GM06990 (cell line): ENCODE results near the gene TMEM86A.

ENCODE experiments used
- DNase-seq: peaks from one replicate; pipeline ENCODE4 v3.0.0-alpha.2; 2011; ENCODE audit not compliant: insufficient read length; ENCODE audit errors: extremely low read depth
- H3K27me3 ChIP-seq: replicated peaks from 2 replicates; pipeline ENCODE4 v1.6.0; 2011; ENCODE audit warnings: low read length; ENCODE audit not compliant: control insufficient read depth, insufficient read depth
- H3K36me3 ChIP-seq: 2 replicates; pipeline ENCODE4 v1.5.1; 2011; ENCODE audit warnings: low read length; ENCODE audit not compliant: control insufficient read depth, insufficient read depth
- H3K4me3 ChIP-seq: replicated peaks from 2 replicates; pipeline ENCODE4 v1.5.1; 2011; ENCODE audit warnings: low read depth, mild to moderate bottlenecking, control low read depth, low read length
- TF ChIP-seq, protein P1 (sequence below): IDR thresholded peaks from 2 replicates; pipeline ENCODE4 v1.5.1; 2011; ENCODE audit warnings: low read length, control low read depth, mild to moderate bottlenecking, inconsistent platforms; ENCODE audit not compliant: insufficient read depth, poor library complexity, severe bottlenecking

Gene TMEM86A

DNA sequence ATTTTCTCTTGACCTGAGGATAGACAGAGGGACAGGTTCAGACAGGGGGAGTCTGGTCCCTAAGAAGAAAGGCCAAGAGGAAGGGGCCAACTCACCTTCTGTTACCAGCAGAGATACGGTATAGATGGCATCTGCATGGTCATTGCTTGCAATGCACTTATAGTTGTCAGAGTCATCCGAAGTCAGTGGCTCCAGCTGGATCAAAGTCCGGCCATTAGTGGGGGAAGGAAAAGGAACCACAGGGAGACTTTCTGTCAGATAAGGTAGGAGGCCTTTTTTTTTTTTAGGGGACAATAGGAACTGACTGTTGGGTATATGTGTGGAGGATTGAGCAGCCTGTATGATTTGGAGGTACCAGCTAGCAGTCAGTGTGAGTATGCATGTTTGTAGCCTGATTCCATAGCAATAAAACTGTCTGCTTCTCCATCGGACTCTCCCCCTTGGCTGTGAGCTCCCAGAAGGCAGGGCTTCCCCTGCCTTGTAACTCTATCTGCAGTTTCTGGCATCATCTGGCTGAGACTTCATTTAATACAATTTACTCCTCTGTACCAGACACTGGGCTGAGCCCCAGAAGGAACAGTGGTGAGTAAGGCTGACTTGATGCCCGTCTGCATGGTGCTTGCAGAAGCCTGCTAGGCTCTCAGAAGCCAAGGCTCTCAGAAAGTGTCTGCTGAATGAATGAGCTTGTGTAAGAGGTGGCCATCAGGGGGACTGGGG, 21.7 kb downstream of the TMEM86A start:
- DNase-seq, result no peak
- Histone ChIP-seq H3K36me3 (no peaks in the 10 kb centered on the region), H3K27me3 (no peaks in the 10 kb centered on the region; the same call in none of the 2 replicates), H3K4me3 (no peak overlapping the region)
- TF ChIP-seq, protein P1, sequence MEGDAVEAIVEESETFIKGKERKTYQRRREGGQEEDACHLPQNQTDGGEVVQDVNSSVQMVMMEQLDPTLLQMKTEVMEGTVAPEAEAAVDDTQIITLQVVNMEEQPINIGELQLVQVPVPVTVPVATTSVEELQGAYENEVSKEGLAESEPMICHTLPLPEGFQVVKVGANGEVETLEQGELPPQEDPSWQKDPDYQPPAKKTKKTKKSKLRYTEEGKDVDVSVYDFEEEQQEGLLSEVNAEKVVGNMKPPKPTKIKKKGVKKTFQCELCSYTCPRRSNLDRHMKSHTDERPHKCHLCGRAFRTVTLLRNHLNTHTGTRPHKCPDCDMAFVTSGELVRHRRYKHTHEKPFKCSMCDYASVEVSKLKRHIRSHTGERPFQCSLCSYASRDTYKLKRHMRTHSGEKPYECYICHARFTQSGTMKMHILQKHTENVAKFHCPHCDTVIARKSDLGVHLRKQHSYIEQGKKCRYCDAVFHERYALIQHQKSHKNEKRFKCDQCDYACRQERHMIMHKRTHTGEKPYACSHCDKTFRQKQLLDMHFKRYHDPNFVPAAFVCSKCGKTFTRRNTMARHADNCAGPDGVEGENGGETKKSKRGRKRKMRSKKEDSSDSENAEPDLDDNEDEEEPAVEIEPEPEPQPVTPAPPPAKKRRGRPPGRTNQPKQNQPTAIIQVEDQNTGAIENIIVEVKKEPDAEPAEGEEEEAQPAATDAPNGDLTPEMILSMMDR, result no peak

DNA sequence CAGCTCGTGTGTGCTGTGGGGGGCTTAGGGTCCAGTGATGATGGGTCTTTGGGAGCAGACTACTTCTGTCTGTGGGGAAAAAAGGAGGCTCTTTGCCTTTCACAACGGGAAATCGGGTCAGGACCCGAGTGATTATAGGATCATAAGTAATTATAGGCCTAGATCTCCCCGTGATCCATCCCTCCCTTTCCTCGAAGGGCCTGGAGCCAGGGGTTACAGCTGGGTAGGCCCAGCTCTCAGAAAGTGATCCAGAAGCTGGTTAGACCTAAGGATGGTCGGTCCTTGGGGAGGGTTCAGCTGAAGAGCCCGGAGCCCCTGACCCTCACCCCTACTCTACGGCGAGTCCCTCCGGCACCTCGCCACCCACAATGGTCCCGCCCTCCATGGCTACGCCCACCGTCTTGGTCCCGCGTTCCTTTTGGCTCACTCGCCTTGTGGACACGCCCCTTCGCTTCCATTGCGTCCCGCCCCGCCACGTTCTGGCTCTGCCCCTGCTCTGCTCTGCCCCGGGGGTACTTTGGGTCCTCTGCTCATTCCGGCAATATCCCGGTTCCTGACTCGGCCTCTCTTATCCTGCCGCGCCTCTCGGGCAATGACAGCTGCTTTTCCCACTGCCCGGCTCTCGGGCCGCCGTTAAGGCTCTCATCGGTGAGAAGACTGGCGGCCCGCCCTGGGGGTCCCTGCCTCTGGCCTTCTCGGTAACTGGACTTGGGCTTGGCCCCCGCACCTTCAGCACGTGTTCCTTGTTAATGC, 22.4 kb downstream of the TMEM86A start:
- peak; percentile 62 for DNase-seq
- no peaks in the 10 kb centered on the region; the same call in 1 of the 2 replicates for H3K27me3 ChIP-seq
- H3K36me3 ChIP-seq, result no peaks in the 10 kb centered on the region
- peak overlapping the region; percentile 61 for H3K4me3 ChIP-seq
- TF ChIP-seq, protein P1, result no peak

DNA sequence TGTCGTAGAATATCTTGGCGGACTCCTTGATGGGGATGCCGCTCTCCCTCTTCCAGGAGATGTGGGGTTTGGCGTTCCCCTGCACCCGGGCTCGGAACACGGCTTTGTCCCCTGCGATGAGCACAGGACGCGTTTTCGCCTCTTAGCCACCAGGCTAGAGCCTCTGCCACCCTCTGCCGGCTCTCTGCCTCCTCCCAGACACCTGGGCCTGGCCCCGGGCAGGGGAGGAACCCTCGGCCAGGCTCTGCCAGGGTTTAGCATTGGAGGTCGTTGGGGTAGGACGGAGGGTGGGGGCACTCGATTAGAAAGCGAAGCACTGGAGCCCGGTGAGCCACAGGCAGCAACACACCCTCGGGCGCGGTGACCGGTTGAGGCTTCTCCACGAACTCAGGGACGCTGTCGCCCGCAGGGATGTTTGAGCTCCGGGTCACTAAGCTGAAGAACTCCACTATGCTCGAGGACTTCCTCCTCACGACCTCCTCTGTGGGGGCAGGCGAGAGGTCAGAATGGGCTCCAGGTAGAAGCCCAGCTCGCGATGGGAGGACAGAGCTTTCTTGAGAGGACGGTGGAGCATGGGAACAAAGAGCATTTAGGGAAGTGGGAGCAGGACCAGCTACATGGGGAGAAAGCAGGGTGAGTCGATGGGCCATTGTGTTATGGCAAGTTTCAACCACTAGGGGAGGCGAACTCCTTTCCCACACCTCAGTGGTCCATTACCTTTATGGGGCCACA, 23.1 kb downstream of the TMEM86A start:
- Histone ChIP-seq H3K4me3 (peak overlapping the region; percentile 61), H3K36me3 (no peaks in the 10 kb centered on the region), H3K27me3 (no peaks in the 10 kb centered on the region; the same call in 1 of the 2 replicates)
- TF ChIP-seq, protein P1, result peak; percentile 93
- peak; percentile 52 for DNase-seq

DNA sequence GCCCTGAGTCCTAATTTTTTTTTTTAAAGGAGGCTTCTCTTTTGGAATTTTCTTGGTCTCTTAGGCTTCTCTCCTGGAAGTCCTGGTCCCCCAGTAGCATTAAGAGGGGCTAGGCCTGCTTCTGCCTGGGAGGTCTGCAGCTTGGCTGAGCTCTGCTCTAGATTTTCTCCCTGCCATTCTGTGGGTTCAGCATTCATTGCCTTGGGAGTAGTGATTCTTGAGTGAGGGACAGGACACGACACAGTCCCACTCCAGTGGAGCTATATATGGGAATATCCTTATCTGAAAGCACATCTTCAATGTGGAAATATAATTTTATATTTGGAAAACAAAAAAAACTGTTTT, 23.7 kb downstream of the TMEM86A start:
- Histone ChIP-seq H3K36me3 (no peaks in the 10 kb centered on the region), H3K27me3 (no peaks in the 10 kb centered on the region; the same call in 1 of the 2 replicates), H3K4me3 (no peak overlapping the region)
- TF ChIP-seq, protein P1, result no peak
- no peak for DNase-seq

DNA sequence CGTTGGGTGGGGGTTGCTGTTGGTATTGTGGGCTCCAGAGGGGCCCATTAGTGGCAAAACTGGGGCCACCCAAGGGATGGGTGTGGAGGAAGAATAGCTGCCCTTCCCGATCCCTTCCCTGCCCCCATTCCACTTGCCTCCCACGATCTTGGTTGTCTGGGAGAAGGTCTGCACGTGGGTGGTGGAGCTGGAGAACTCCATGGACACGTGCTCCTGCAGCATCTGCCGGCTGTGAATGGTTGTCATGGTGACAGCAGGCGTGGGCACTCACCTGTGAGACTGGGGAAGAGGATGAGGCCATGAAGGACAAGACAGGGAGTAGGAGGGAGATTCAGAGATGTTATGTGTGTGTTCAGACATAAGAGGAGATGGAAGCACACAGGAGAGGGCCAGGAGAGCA, 25.4 kb downstream of the TMEM86A start:
- H3K27me3 ChIP-seq, result no peaks in the 10 kb centered on the region; the same call in 1 of the 2 replicates
- TF ChIP-seq, protein P1, result no peak
- no peak for DNase-seq
- H3K4me3 ChIP-seq, result no peak overlapping the region
- H3K36me3 ChIP-seq, result no peaks in the 10 kb centered on the region
